Central memory CD8-positive, alpha-beta T cell (primary cell): ENCODE data around the gene TMEM82.
A peak's percentile ranks its signal among the peaks of the same experiment; 100 is the strongest.

ENCODE experiments used
- ATAC-seq: fragments of 150-1000 bp; cut with Tn5 transposase; replicated peaks from 2 replicates; pipeline ENCODE4 v1.10.0; 2022; ENCODE audit warnings: mild to moderate bottlenecking, moderate FRiP score, moderate number of reproducible peaks; ENCODE audit not compliant: poor library complexity, severe bottlenecking; ENCODE audit errors: extremely low read depth
- DNase-seq, 2 donors: peaks; one replicate each; pipeline ENCODE4 v3.0.0; 2021; ENCODE audit warnings: low spot score in 2 of 2
- H3K27ac Mint-ChIP-seq: one replicate; pipeline ENCODE4 v1.8.0; 2022; ENCODE audit warnings: low read depth, mild to moderate bottlenecking, moderate library complexity, mixed read lengths
- H3K27me3 Mint-ChIP-seq: one replicate; pipeline ENCODE4 v1.8.0; 2022; ENCODE audit warnings: mixed read lengths
- H3K36me3 Mint-ChIP-seq: one replicate; pipeline ENCODE4 v1.8.0; 2022; ENCODE audit warnings: mild to moderate bottlenecking, moderate library complexity, mixed read lengths; ENCODE audit not compliant: insufficient read depth
- H3K4me1 Mint-ChIP-seq: one replicate; pipeline ENCODE4 v1.8.0; 2022; ENCODE audit warnings: mixed read lengths
- H3K4me3 Mint-ChIP-seq: one replicate; pipeline ENCODE4 v1.8.0; 2022; ENCODE audit warnings: mild to moderate bottlenecking, moderate library complexity, mixed read lengths
- H3K9me3 Mint-ChIP-seq: one replicate; pipeline ENCODE4 v1.8.0; 2022; ENCODE audit warnings: mixed read lengths

TMEM82 gene

DNA sequence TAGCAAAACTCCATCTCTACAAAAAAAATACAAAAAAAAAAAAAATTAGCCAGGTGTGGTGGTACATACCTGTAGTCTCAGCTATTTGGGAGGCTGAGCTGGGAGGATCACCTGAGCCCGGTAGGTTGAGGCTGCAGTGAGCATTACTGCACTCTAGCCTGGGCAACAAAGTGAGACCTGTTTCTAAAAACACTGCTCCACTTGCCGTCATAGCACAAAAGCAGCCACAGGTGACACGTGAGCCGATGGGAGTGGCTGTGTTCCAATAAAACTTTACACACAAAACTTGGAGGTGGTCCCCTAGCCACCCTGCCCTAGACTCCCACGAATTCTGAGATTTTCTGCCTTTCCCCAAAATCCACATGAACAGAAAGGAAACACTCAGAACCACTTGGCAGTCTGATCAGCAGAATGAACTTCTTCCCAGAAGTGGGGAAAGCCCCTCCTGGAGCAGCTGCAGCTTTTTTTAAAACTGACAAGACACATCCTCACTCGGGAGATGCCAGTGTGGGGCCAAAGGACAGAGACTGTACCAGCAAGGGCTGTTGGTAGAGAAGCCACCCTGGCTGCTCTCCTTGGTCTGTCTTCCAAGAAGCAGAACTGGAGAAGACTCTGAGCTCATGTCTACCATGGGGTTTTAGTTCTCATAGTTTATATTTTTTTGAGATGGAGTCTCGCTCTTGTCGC lies 34.9 kb upstream of the TMEM82 start:
- DNase-seq, result no peak
- no peaks in the 10 kb centered on the region for H3K9me3 Mint-ChIP-seq
- no peaks in the 10 kb centered on the region for H3K27me3 Mint-ChIP-seq
- H3K4me3 Mint-ChIP-seq, result no peak overlapping the region
- no peak for ATAC-seq
- H3K27ac Mint-ChIP-seq, result no peak overlapping the region
- H3K4me1 Mint-ChIP-seq, result peaks cover 34% of the 10 kb centered on the region
- peaks cover 13% of the 10 kb centered on the region for H3K36me3 Mint-ChIP-seq

DNA sequence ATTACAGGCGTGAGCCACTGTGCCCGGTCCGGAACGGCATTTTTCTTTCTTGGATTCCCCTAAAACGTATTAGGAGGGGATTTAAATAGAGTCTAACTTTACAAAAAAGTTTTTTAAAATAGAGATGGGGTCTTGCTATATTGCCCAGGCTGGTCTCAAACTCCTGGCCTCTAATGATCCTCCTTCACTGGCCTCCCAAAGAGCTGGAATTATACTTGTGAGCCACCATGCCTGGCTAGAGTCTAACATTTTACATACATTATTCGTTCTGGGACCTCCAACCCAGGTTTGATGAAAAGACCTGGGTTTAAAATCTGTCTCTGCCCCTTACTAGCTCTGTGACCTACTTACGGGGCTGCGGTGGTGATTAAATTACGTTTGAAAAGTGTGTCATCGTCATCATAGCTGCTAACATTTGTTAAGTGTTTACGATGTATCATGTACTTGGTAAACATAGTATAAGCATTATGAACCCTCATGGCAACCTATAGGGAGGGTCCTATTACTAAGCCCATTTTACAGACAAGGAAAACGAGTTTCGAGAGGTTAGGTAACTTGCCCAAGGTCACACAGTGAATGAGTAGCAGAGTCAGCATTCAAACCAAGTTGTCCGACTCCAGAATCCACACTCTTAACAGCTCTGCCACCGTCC lies 33.7 kb upstream of the TMEM82 start:
- ATAC-seq, result no peak
- H3K27me3 Mint-ChIP-seq, result no peaks in the 10 kb centered on the region
- peaks cover 27% of the 10 kb centered on the region for H3K4me1 Mint-ChIP-seq
- H3K4me3 Mint-ChIP-seq, result no peak overlapping the region
- no peak overlapping the region for H3K27ac Mint-ChIP-seq
- H3K9me3 Mint-ChIP-seq, result no peaks in the 10 kb centered on the region
- H3K36me3 Mint-ChIP-seq, result peaks cover 10% of the 10 kb centered on the region
- no peak for DNase-seq

DNA sequence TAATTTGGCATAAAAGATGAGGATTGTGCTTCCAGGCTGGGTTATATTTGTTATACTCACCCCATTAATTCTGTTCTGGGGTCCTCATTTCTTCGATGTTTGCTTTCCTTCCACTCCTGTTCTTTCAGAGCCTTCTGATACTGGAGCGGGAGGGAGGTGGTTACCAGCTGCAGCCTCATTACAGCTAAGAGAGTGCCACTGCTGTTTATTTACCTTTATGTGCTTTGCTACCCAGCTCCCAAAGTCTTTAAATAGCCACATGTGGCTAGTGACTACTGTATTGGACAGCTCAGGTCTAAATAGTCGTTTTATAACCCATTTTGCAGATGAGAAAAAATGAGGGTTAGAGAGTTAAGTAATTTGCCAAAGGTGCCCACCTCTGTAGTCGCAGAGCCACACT lies 33.1 kb upstream of the TMEM82 start:
- DNase-seq, result no peak
- Mint-ChIP-seq H3K36me3 (peaks cover 13% of the 10 kb centered on the region), H3K27me3 (no peaks in the 10 kb centered on the region), H3K9me3 (no peaks in the 10 kb centered on the region), H3K27ac (no peak overlapping the region), H3K4me3 (no peak overlapping the region), H3K4me1 (peaks cover 21% of the 10 kb centered on the region)
- ATAC-seq, result no peak

DNA sequence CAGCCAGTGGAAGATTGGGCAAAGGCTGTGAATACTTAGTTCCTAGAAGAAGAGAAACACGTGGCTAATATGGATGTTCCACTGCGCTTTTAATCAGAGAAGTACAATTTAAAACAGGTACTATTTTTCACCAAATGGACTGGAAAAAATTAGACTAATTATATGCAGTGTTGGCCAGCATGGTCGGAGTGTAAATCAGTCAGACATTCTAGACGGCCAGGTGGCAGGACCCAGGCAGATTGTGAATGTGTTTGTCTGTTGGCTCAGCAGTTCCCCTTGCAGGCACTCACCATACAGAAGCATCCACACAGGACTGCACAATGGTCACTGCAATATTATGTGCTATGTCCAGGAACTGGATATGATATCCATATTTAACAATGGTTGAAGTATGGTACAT lies 30.1 kb upstream of the TMEM82 start:
- no peaks in the 10 kb centered on the region for H3K27me3 Mint-ChIP-seq
- ATAC-seq, result no peak

DNA sequence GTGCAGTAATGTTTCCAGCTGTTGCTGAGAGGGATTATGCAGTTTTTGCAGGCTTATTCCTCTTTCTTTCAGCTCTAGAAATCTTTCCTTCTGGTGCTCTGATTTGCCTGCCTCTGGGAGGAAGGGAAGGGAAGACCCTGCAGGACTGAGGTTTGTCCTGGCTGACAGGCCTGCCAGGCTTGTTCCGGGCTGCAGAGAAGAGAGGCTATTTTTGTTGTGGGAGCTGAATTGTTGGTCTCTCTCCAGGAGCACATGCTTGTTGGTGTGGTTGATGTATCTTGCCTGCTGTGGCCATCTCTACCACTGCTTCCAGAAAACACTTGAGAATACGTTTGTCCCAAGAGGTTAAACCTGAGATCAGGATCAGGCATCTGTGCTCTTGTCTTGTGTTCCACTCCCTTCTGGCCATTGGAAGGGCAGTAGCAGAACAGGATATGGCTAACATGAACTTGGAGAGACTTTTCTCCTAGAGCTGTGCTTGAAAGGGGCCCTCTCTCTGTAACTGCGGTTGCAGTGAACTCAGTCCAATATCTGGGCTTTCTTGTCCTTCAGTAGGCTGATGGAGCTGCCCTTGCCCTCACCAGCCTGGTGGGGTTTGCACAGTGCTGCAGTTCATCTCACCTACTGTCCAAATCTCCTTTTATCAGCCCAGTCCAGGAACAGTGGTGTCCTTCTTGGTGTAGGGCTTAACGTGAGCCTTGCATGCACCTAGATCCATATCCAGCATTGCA lies 27.7 kb upstream of the TMEM82 start:
- Mint-ChIP-seq H3K4me3 (no peak overlapping the region), H3K27ac (no peak overlapping the region)

More for the DNA sequence above, 30.1 kb upstream of the TMEM82 start:
- DNase-seq, result no peak
- Mint-ChIP-seq H3K36me3 (peaks cover 25% of the 10 kb centered on the region), H3K9me3 (no peaks in the 10 kb centered on the region), H3K4me1 (peaks cover 11% of the 10 kb centered on the region), H3K4me3 (no peak overlapping the region), H3K27ac (no peak overlapping the region)

DNA sequence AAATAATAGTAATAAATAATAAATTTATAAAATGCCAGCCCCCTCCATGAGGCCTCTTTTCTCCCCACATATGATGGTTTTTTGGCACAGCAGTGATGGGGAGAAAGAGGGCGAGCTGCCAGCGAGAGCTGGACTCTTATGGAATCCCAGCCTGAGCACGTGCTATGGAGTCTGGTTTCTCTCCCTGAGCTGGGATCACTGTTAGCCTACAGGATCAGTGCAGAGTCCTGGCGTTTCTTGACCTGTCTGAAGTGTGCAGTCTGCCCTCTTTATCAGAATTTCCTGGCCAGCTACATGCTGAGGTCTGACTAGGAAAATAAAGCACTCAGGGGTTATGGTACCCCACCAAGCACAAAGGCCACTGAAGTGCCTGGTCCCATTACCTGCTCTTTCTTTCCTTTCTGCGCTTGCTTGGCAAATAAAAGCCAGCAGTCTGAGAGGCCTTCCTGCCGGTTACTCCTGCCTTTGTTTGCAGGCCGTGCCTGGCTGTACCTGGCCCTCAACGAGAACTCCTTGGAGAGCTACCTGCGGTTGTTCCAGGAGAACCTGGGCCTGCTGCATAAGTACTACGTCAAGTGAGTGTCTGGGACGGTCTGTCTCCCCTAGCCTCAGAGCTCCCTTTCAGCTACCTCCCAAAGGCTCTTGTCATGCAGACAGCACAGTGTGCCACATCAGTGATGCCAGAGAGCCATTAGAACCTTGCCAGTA lies 24.7 kb upstream of the TMEM82 start:
- ATAC-seq, result no peak
- H3K27ac Mint-ChIP-seq, result peak overlapping the region; percentile 55
- DNase-seq, result no peak
- H3K9me3 Mint-ChIP-seq, result no peaks in the 10 kb centered on the region
- no peak overlapping the region for H3K4me3 Mint-ChIP-seq
- no peaks in the 10 kb centered on the region for H3K4me1 Mint-ChIP-seq
- H3K36me3 Mint-ChIP-seq, result peaks cover 34% of the 10 kb centered on the region
- no peaks in the 10 kb centered on the region for H3K27me3 Mint-ChIP-seq

More for the DNA sequence above, 27.7 kb upstream of the TMEM82 start:
- ATAC-seq, result no peak
- no peak for DNase-seq
- no peaks in the 10 kb centered on the region for H3K9me3 Mint-ChIP-seq
- H3K27me3 Mint-ChIP-seq, result no peaks in the 10 kb centered on the region
- H3K36me3 Mint-ChIP-seq, result peaks cover 28% of the 10 kb centered on the region
- H3K4me1 Mint-ChIP-seq, result peaks cover 6% of the 10 kb centered on the region

DNA sequence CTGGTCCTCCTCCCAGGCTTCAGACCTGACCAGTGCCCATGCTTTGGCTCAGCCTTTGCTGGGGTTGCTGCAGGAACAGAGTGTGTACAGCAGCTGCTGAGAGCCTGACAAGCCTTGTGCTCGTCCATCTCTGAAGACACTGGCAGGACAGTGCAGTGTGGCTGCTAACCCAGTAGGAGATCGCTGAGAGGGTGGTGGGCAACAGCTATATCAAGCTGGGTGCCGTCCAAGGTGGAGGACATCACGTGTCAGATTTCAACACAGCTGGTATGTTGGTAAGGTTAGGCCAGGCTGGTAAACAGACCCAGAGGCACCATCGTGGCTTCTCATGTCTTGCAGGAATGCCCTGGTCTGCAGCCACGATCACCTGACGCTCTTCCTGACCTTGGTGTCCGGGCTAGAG lies 24.1 kb upstream of the TMEM82 start:
- DNase-seq, result no peak
- Mint-ChIP-seq H3K27me3 (no peaks in the 10 kb centered on the region), H3K4me3 (no peak overlapping the region), H3K4me1 (no peaks in the 10 kb centered on the region), H3K9me3 (no peaks in the 10 kb centered on the region), H3K36me3 (peaks cover 34% of the 10 kb centered on the region), H3K27ac (no peak overlapping the region)
- ATAC-seq, result no peak

DNA sequence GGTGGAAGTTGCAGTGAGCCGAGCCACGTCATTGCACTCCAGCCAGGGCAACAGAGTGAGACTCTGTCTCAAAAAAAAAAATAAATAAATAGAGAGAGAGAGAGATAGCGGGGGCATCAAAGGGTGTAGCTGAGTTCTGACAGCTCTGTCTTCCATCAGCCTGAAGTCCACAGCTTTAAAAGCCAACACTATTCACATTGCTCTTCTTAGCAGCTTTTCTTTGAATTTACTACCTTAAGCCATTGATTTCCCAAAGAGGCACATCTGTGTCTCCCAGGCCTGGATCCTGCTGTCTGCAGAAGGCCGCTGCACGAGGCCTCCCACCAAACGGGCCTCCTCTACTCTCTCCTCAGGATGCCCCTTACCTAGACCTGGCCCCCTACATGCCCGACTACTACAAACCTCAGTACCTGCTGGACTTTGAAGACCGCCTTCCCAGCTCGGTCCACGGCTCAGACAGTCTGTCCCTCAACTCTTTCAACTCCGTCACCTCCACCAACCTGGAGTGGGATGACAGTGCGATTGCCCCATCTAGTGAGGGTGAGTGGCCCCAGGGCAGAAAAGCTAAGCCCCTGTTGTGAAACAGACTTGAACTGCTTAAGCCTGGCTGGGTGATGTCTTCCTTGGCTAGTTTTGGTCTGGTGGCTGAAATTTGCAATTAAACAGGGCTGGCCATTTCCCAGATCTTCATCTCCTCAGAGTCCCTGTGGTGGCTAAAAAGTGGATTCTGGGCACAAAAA lies 22.7 kb upstream of the TMEM82 start:
- H3K9me3 Mint-ChIP-seq, result no peaks in the 10 kb centered on the region
- peak overlapping the region; percentile 47 for H3K27ac Mint-ChIP-seq
- ATAC-seq (no peak), DNase-seq (no peak)
- H3K27me3 Mint-ChIP-seq, result no peaks in the 10 kb centered on the region
- H3K4me3 Mint-ChIP-seq, result no peak overlapping the region
- peaks cover 36% of the 10 kb centered on the region for H3K36me3 Mint-ChIP-seq
- no peaks in the 10 kb centered on the region for H3K4me1 Mint-ChIP-seq

DNA sequence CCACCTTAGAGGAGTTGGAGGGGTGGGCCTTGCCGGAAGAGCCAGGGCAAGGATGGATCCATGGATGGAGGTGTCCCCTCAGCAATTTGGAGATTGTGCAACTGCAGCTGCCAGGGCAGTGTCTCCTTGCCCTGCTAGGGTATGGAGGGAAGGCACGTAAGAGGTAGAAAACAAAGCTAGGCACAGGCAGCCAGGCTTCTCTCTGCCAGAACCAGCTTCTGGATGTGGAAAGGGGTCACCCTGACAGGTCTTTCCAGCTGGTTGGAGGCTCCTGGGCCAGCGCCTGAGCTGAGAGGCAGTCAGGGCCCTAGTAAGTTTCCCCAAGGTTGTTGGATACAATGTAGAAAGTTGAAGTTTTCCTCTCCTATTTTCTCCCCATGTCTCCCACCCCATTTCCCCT lies 21.4 kb upstream of the TMEM82 start:
- no peak overlapping the region for H3K27ac Mint-ChIP-seq

DNA sequence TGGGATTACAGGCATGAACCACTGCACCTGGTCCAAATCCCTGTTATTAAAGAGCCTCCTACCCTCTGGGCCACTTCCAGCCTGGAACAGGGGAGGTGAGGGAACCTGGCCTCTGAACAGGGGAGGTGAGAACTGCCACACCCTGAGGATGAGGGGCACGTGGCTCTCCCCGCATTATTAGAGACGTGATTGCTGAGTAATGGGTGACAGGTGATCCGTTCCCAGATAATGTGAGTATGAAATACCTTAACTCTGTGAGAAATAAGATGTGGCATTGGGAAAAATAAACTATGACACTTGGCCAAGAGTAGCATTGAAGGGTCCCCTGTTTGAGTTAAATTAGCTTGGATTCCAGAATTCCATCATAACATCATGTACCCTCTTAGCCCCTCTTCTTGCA lies 19.9 kb upstream of the TMEM82 start:
- no peak for ATAC-seq
- Mint-ChIP-seq H3K27ac (peak overlapping the region; percentile 32), H3K4me3 (no peak overlapping the region), H3K4me1 (no peaks in the 10 kb centered on the region), H3K9me3 (no peaks in the 10 kb centered on the region), H3K36me3 (peaks cover 32% of the 10 kb centered on the region), H3K27me3 (no peaks in the 10 kb centered on the region)
- no peak for DNase-seq

More for the DNA sequence above, 21.4 kb upstream of the TMEM82 start:
- H3K36me3 Mint-ChIP-seq, result peaks cover 38% of the 10 kb centered on the region
- no peak overlapping the region for H3K4me3 Mint-ChIP-seq
- H3K27me3 Mint-ChIP-seq, result no peaks in the 10 kb centered on the region
- H3K4me1 Mint-ChIP-seq, result no peaks in the 10 kb centered on the region
- H3K9me3 Mint-ChIP-seq, result no peaks in the 10 kb centered on the region
- ATAC-seq (no peak), DNase-seq (no peak)

DNA sequence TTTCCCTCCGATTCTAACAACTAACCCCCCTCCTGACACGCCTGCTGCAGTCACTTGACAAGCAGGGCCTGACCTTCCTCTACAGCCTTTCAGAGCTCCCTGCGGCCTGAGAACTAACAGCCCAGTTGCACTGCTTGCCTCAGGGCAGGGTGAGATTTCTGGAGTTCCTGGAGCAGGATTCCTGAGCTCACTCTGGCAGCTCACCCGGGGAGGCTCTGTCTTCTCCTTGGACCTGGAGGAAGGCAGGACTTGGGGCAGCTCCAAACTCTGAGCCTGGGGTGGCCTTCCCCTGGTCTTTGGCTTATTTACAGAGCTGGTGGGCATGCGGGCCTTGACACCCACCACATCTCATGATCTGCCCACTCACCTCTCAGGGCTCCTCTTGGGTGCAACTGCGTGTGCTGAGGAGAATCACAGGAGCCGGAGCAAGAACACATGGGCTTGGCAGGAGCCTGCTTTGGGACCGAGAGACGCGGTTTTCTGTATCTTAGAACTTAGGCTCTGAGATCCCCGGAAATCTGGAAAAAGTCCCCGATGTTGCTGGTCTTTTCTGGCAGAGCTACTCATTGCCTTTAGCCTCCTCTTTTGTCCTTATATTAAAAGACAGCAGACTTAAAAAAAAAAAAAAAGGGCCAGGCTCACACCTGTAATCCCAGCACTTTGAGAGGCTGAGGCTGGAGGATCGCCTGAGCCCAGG lies 19.3 kb upstream of the TMEM82 start:
- Mint-ChIP-seq H3K36me3 (peaks cover 35% of the 10 kb centered on the region), H3K4me1 (no peaks in the 10 kb centered on the region), H3K27me3 (no peaks in the 10 kb centered on the region), H3K4me3 (no peak overlapping the region), H3K27ac (peak overlapping the region; percentile 32), H3K9me3 (no peaks in the 10 kb centered on the region)
- no peak for DNase-seq
- ATAC-seq, result no peak
